ENCODE results near the gene FIGNL2. TPM values are rescaled to one million over a fixed set of nuclear protein-coding genes. Genes with fewer than 3 reads are reported as not detected.
"Not testable (repeated sequence)": the region's sequence is repeated elsewhere in the genome, so short reads cannot be mapped to it uniquely, and the experiment has no call there.

Gene FIGNL2
- total RNA-seq, 4 donors from 2014 or later = 0.17 to 0.49 (median 0.29) TPM; not detected in 1

DNA sequence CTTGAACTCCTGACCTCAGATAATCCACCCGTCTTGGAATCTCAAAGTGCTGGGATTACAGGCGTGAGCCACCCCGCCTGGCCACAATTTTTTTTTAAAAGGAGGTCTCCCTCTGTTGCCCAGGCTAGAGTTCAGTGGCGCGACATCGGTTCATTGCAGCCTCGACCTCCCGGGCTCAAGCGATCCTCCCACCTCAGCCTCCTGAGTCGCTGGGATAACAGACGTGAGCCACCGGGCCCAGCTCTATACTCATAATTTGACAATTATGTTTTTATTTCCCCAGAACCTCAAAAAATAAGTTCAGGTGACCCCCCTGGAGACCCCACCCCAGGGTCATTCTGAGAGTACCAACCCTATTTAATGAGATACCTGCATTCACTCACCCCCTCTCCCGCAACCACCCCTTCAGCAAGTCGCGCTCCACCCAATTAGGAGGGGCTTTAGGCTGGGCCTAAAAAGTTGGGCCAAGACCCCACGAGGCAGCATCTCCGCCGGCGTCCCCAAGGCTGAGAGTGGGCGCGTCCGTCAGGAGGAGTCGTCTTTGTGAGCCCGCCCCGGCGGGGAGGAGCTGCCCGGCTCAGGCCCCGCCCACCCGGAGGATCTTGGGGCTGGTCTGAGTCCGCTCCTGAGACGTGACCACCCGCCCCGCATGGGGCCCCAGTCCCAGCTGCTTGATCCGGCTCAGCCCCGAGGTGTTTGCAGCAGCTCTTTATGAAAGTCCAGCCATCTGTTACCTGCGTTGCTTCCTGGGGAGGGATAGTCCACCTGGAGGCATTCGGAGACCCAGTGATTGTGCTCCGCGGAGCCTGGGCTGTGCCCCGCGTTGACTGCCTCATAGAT, 39.2 kb upstream of the FIGNL2 start, which contains the start of gene ANKRD33:
Gene ANKRD33 (plus strand): TSS at position 628 of the 840 bp plus-strand sequence. CDS start 84 bp downstream, at position 712.
- WGBS, 2 donors = 59 to 60% methylated on average over 38 to 39 of the region's 41 CpGs
- TF ChIP-seq POLR2A (IDR thresholded peaks at IDR 0.05) = no peak
- TF ChIP-seq, protein P1, sequence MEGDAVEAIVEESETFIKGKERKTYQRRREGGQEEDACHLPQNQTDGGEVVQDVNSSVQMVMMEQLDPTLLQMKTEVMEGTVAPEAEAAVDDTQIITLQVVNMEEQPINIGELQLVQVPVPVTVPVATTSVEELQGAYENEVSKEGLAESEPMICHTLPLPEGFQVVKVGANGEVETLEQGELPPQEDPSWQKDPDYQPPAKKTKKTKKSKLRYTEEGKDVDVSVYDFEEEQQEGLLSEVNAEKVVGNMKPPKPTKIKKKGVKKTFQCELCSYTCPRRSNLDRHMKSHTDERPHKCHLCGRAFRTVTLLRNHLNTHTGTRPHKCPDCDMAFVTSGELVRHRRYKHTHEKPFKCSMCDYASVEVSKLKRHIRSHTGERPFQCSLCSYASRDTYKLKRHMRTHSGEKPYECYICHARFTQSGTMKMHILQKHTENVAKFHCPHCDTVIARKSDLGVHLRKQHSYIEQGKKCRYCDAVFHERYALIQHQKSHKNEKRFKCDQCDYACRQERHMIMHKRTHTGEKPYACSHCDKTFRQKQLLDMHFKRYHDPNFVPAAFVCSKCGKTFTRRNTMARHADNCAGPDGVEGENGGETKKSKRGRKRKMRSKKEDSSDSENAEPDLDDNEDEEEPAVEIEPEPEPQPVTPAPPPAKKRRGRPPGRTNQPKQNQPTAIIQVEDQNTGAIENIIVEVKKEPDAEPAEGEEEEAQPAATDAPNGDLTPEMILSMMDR (IDR thresholded peaks at IDR 0.05) = no peak
- H3K4me3 ChIP-seq (ENCODE audit: low read depth, poor library complexity, severe bottlenecking) = no peak within 1 kb of the TSS
- intact Hi-C loops (cut with DNase I; ENCODE audit: low total_unique reads) = no loop called here
- DNase-seq (ENCODE audit: low spot score in 2 of 2) = peak in 1 of 2 donors; percentile 87

DNA sequence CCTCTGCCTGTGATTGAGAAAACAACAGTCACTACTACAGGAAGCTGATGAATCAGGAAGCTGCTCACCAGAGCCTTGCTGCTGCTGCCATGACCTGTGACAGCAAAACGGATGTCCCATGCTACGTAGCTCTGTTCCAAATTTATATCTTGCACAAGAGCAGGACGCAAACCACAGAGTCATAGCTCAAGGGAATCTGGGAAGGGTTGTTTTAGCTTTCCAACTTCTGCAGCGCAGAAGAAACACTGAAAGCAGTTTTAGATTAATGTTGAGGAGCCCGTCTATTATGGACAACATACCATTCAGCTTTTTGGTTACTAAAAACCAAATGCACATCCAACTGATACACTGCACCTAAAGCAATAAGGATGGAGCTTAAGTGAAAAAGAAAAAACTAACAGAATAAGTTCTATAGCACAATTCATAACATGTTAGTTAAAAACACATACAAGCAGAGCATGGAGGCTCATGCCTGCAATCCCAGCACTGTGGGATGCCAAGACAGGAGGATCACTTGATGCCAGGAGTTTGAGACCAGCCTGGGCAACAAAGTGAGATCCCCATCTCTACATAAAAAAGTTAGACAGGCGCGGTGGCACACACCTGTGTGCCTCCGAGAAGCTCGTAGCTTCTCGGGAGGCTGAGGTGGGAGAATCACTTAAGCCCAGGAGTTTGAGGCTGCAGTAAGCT, 37.6 kb upstream of the FIGNL2 start:
- DNase-seq (ENCODE audit: low spot score in 2 of 2) = peak; percentile 91 to 93

GRCh38 chr12:51885294-51886020, 36.9 kb upstream of the FIGNL2 start:
- DNase-seq (ENCODE audit: low spot score in 2 of 2) = peak in 1 of 2 donors; percentile 73
- WGBS, 2 donors = 74 to 75% methylated on average over 10 of the region's 10 CpGs
- intact Hi-C loops (cut with DNase I; ENCODE audit: low total_unique reads) = not testable (repeated sequence)

More for the DNA sequence above, 37.6 kb upstream of the FIGNL2 start:
- TF ChIP-seq POLR2A (IDR thresholded peaks at IDR 0.05) = no peak
- TF ChIP-seq, protein P1 (IDR thresholded peaks at IDR 0.05) = no peak
- WGBS, 2 donors = 53 to 55% methylated on average over 10 of the region's 10 CpGs
- H3K4me3 ChIP-seq (ENCODE audit: low read depth, poor library complexity, severe bottlenecking) = no peak overlapping the region
- intact Hi-C loops (cut with DNase I; ENCODE audit: low total_unique reads) = no loop called here

DNA sequence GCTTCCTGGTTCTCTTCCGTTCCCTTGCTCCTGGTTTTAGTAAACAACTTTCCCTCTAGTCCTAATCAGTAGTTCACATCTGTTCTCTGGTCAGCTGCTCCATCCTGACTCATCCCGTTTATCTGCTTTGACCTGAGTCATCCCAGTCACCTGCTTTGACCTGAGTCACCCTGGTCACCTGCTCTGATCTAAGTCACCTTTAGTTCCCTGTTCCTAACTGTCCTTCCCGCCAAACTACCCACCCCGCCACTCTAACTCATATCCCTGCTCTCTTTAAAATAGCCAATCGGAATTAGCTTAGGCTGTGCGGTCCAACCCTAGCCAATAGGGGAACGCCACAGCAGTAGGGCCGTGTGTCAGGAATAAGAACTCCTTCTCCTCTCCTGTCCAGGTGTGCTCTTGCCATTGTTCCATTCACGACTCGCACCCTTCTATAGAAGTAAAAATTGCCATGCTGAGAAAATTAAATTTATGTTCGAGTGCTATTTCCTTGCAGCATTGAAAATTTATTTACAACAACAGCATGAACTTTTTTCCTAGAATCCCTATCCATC, 36.2 kb upstream of the FIGNL2 start:
- TF ChIP-seq, protein P1 (IDR thresholded peaks at IDR 0.05) = no peak
- TF ChIP-seq POLR2A (IDR thresholded peaks at IDR 0.05) = no peak
- H3K4me3 ChIP-seq (ENCODE audit: low read depth, poor library complexity, severe bottlenecking) = no peak overlapping the region
- DNase-seq (ENCODE audit: low spot score in 2 of 2) = peak in 1 of 2 donors; percentile 81
- 85% methylated on average over 11 of the region's 11 CpGs for WGBS, 2 donors
- intact Hi-C loops (cut with DNase I; ENCODE audit: low total_unique reads) = no loop called here

More at GRCh38 chr12:51885294-51886020, 36.9 kb upstream of the FIGNL2 start:
- not testable (repeated sequence) for H3K4me3 ChIP-seq (ENCODE audit: low read depth, poor library complexity, severe bottlenecking)

- peak in 1 of 2 donors; percentile 52 for DNase-seq (ENCODE audit: low spot score in 2 of 2)
- TF ChIP-seq, protein P1 (IDR thresholded peaks at IDR 0.05) = no peak
- TF ChIP-seq POLR2A (IDR thresholded peaks at IDR 0.05) = no peak
These were observed 35.6 kb upstream of the FIGNL2 start for GRCh38 chr12:51883998-51884675.

More at GRCh38 chr12:51883998-51884675, 35.6 kb upstream of the FIGNL2 start:
- intact Hi-C loops (cut with DNase I; ENCODE audit: low total_unique reads) = no loop called here
- no peak overlapping the region for H3K4me3 ChIP-seq (ENCODE audit: low read depth, poor library complexity, severe bottlenecking)
- 83 to 89% methylated on average over 4 of the region's 4 CpGs for WGBS, 2 donors

Data from lower leg skin (tissue), 4 donors.